Measurements from ENCODE around the gene UGT1A8. TPM values are rescaled to one million over a fixed set of nuclear protein-coding genes. Genes with fewer than 3 reads are reported as not detected.

The UGT1A8 gene
- total and polyA plus RNA-seq, 2 donors (not counting 3 experiments of a cell fraction or from before 2014, with no cell fraction given): not detected

GRCh38 chr2:233807966-233808935 lies 190.8 kb downstream of the UGT1A8 start:
- no peak for FAIRE-seq

GRCh38 chr2:233810385-233810784 lies 193.0 kb downstream of the UGT1A8 start:
- no peak overlapping the region for H2AFZ ChIP-seq (ENCODE audit: low read depth, low read length)
- no peak overlapping the region for H3K4me3 ChIP-seq (replicated peaks in 1 of 3; ENCODE audit: insufficient read depth in 1 of 3, low read depth in 1 of 3, low read length in 3 of 3)
- DNase-seq (ENCODE audit: low read depth, low spot score) (no peak), FAIRE-seq (no peak)
- BruUV-seq (replicated peaks): no TSS peak
- intact Hi-C loops (cut with micrococcal nuclease) (no loop called here), dilution Hi-C loops (cut with MboI; ENCODE audit: extremely low pct_ligation_motif_present, low sequenced_read_pairs) (no loop called here)
- H3K4me1 ChIP-seq (ENCODE audit: control insufficient read depth, extremely low read depth, insufficient read depth, low read length): no peaks in the 10 kb centered on the region
- H3K27me3 ChIP-seq (ENCODE audit: control insufficient read depth in 2 of 2, insufficient read depth in 2 of 2, low read length in 2 of 2): peaks cover 0 to 1% of the 10 kb centered on the region in 2 experiments
- ChIA-PET POLR2A (no interaction called here), CTCF (no interaction called here)
- H3K36me3 ChIP-seq (ENCODE audit: control insufficient read depth in 2 of 2, extremely low read depth in 1 of 2, insufficient read depth in 2 of 2, low read length in 2 of 2): no peaks in the 10 kb centered on the region
- H3K9me3 ChIP-seq (replicated peaks; ENCODE audit: control insufficient read depth, insufficient read depth, low read length): no peaks in the 10 kb centered on the region
- H3K79me2 ChIP-seq (ENCODE audit: control insufficient read depth, insufficient read depth, low read length): no peaks in the 10 kb centered on the region
- no peaks in the 10 kb centered on the region for H3K9me1 ChIP-seq (replicated peaks; ENCODE audit: control insufficient read depth, extremely low read depth, insufficient read depth, low read length)
- no peak overlapping the region for H3K4me2 ChIP-seq (ENCODE audit: insufficient read depth, low read length)
- H3K27ac ChIP-seq (ENCODE audit: insufficient read depth, low read depth, low read length): no peak overlapping the region
- H4K20me1 ChIP-seq (replicated peaks; ENCODE audit: control insufficient read depth, extremely low read depth, insufficient read depth, low read length): no peaks in the 10 kb centered on the region
- TF ChIP-seq CTCF (IDR thresholded peaks at IDR 0.05; ENCODE audit: extremely low read depth in 1 of 2, insufficient read depth in 1 of 2, low read depth in 1 of 2, low read length in 2 of 2): no peak
- no peak for TF ChIP-seq JUN (IDR thresholded peaks at IDR 0.05; ENCODE audit: borderline replicate concordance, insufficient read depth, insufficient read length, low read depth)
- no peak for TF ChIP-seq EZH2 (IDR thresholded peaks at IDR 0.05; ENCODE audit: borderline replicate concordance, low read depth, low read length, severe bottlenecking)
- TF ChIP-seq MYC (IDR thresholded peaks at IDR 0.05; ENCODE audit: low read depth, low read length): no peak
- H3K9ac ChIP-seq (replicated peaks; ENCODE audit: extremely low read depth, insufficient read depth, low read length): no peak overlapping the region

More at GRCh38 chr2:233807966-233808935, 190.8 kb downstream of the UGT1A8 start:
- TF ChIP-seq MAX (IDR thresholded peaks at IDR 0.05; ENCODE audit: insufficient read depth, insufficient read length) (no peak), POLR2A (IDR thresholded peaks at IDR 0.05; ENCODE audit: low read depth, low read length) (no peak), MYC (IDR thresholded peaks at IDR 0.05; ENCODE audit: low read depth, low read length) (no peak)
- intact Hi-C loops (cut with micrococcal nuclease) (no loop called here), dilution Hi-C loops (cut with MboI; ENCODE audit: extremely low pct_ligation_motif_present, low sequenced_read_pairs) (no loop called here)
- no peaks in the 10 kb centered on the region for H4K20me1 ChIP-seq (replicated peaks; ENCODE audit: control insufficient read depth, extremely low read depth, insufficient read depth, low read length)
- H3K4me2 ChIP-seq (ENCODE audit: insufficient read depth, low read length): no peak overlapping the region
- no peak overlapping the region for H3K9ac ChIP-seq (replicated peaks; ENCODE audit: extremely low read depth, insufficient read depth, low read length)
- no peaks in the 10 kb centered on the region for H3K4me1 ChIP-seq (ENCODE audit: control insufficient read depth, extremely low read depth, insufficient read depth, low read length)
- H3K36me3 ChIP-seq (ENCODE audit: control insufficient read depth in 2 of 2, extremely low read depth in 1 of 2, insufficient read depth in 2 of 2, low read length in 2 of 2): no peaks in the 10 kb centered on the region
- H3K9me1 ChIP-seq (replicated peaks; ENCODE audit: control insufficient read depth, extremely low read depth, insufficient read depth, low read length): no peaks in the 10 kb centered on the region
- no TSS peak for BruUV-seq (replicated peaks)
- no peak for DNase-seq (ENCODE audit: low read depth, low spot score)
- H3K4me3 ChIP-seq (replicated peaks in 1 of 3; ENCODE audit: insufficient read depth in 1 of 3, low read depth in 1 of 3, low read length in 3 of 3): no peak overlapping the region
- no peaks in the 10 kb centered on the region for H3K9me3 ChIP-seq (replicated peaks; ENCODE audit: control insufficient read depth, insufficient read depth, low read length)
- peaks cover 0 to 1% of the 10 kb centered on the region in 2 experiments for H3K27me3 ChIP-seq (ENCODE audit: control insufficient read depth in 2 of 2, insufficient read depth in 2 of 2, low read length in 2 of 2)
- CTCF ChIA-PET: interaction anchor here (1.8 kb wide), 1 partner anchor 359 kb away, joined by 7 read pairs; no protein-coding TSS in a partner anchor
- H3K27ac ChIP-seq (ENCODE audit: insufficient read depth, low read depth, low read length): no peak overlapping the region
- no peak overlapping the region for H2AFZ ChIP-seq (ENCODE audit: low read depth, low read length)
- H3K79me2 ChIP-seq (ENCODE audit: control insufficient read depth, insufficient read depth, low read length): no peaks in the 10 kb centered on the region
- POLR2A ChIA-PET: no interaction called here

Data from endothelial cell of umbilical vein (primary cell).